Measurements from ENCODE around the gene TFCP2L1.
A peak's percentile ranks its signal among the peaks of the same experiment; 100 is the strongest.

The TFCP2L1 gene

GRCh38 chr2:121219866-121220265 lies 65.1 kb downstream of the TFCP2L1 start:
- TF ChIP-seq GATA1 (IDR thresholded peaks at IDR 0.05; ENCODE audit: low read depth, low read length) (no peak), POLR2A (IDR thresholded peaks at IDR 0.05; ENCODE audit: low read length) (no peak)
- no peak for DNase-seq

GRCh38 chr2:121218386-121218938 lies 66.5 kb downstream of the TFCP2L1 start:
- TF ChIP-seq GATA1 (IDR thresholded peaks at IDR 0.05; ENCODE audit: low read depth, low read length) (no peak), POLR2A (IDR thresholded peaks at IDR 0.05; ENCODE audit: low read length) (no peak)
- no peak for DNase-seq

DNA sequence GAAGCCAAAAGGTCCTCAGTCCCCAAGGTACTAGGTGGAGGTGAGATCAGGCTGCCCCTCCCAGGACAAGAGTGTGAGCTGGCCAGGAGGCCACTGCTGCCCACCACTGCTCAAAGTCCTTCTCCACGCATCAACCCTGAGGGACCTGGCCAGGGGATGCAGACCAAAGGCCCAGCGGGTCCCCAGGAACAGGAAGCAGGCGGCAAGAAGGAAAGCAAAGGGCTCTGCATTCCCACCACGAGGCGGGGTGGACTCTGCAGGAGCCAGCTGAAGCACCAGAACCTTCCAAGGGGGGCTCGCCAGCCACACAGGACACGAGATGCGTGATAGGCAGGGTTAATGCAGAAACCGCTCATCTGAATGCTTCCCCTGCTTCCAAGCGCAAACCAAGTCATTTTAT lies 67.4 kb downstream of the TFCP2L1 start:
- no peak for TF ChIP-seq GATA1 (IDR thresholded peaks at IDR 0.05; ENCODE audit: low read depth, low read length)
- TF ChIP-seq POLR2A (IDR thresholded peaks at IDR 0.05; ENCODE audit: low read length): no peak
- DNase-seq: no peak

- DNase-seq: no peak
- TF ChIP-seq GATA1 (IDR thresholded peaks at IDR 0.05; ENCODE audit: low read depth, low read length) (no peak), POLR2A (IDR thresholded peaks at IDR 0.05; ENCODE audit: low read length) (no peak)
Measured at GRCh38 chr2:121214296-121214695, 70.7 kb downstream of the TFCP2L1 start.

- TF ChIP-seq POLR2A (IDR thresholded peaks at IDR 0.05; ENCODE audit: low read length): no peak
- TF ChIP-seq GATA1 (IDR thresholded peaks at IDR 0.05; ENCODE audit: low read depth, low read length): no peak
- no peak for DNase-seq
Measured at GRCh38 chr2:121213386-121213785, 71.6 kb downstream of the TFCP2L1 start.

GRCh38 chr2:121212661-121213325 lies 72.2 kb downstream of the TFCP2L1 start:
- TF ChIP-seq GATA1 (IDR thresholded peaks at IDR 0.05; ENCODE audit: low read depth, low read length) (no peak), POLR2A (IDR thresholded peaks at IDR 0.05; ENCODE audit: low read length) (no peak)

DNA sequence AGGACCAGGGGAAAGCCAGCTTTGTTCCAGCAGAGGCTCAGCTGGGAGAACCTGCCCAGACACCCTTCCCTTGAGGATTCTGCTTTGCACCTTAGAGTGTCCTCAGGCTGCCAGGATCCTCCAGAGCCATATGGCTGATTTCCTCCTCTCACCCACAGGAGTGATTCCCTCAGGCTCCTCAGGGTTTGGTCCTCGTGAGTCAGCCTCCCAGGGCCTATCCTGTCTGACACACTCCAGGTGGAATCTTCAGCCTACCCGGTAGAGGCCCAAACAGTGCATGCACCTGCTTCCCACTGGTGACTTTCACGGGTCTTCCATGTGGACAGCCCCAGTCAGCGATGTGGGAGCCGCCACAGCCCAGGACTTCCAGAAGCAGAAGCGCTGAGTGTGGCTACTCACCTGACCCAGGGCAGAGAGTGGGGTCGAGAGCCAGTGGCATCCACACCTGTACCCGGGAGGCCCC lies 73.3 kb downstream of the TFCP2L1 start:
- TF ChIP-seq GATA1 (IDR thresholded peaks at IDR 0.05; ENCODE audit: low read depth, low read length): no peak
- no peak for TF ChIP-seq POLR2A (IDR thresholded peaks at IDR 0.05; ENCODE audit: low read length)
- no peak for DNase-seq

More at GRCh38 chr2:121212661-121213325, 72.2 kb downstream of the TFCP2L1 start:
- DNase-seq: no peak

GRCh38 chr2:121211251-121211650 lies 73.8 kb downstream of the TFCP2L1 start:
- no peak for TF ChIP-seq GATA1 (IDR thresholded peaks at IDR 0.05; ENCODE audit: low read depth, low read length)
- peak; percentile 6 to 60 for DNase-seq

DNA sequence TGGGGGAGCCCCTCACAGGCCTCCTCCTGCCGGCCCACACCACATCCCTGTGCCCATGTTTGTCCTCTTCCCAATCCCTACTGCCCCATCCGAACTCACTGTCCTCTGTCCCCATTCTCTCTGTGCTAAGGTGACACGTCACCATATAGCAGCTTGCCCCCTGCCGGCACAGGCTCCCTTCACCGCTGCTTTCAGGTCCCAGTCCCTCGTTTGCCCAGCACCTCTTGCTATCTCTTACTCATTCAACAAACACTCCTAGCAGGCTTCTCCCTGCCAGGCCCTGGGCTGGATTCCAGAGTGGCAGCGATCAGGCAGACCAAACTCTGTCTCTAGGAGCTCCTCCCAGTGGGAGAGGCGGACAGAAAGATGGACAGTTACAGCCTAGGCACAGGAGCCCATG lies 74.3 kb downstream of the TFCP2L1 start:
- TF ChIP-seq GATA1 (IDR thresholded peaks at IDR 0.05; ENCODE audit: low read depth, low read length): no peak
- TF ChIP-seq POLR2A (IDR thresholded peaks at IDR 0.05; ENCODE audit: low read length): no peak
- DNase-seq: no peak

DNA sequence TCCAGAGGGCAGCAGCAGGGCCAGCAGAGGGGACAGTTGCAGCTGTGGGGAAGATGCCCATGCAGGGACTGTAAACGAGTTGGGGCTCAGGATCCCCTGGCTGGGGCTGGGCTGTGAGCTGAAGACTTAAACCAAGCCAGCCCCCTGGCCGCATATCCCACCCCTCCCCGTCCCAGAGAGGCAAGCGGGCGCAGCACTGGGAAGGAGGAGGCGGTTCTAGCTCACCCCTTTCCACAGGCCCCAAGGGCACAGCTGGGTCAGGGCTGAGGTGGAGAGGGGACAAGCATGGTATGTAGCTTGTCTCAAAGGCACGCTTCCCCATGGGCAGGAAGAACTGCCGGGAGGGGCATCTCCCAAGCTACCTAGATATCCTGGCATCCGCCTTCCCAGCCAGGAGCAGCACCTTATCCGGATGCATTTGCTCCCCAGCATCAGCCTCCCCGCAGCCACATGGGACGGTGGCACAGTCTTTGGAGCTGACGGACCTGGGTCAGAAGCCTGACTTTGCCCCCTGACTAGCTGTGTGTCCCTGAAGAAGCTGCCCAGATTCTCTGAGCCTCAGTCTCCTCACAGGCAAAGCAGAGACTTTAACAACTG lies 75.9 kb downstream of the TFCP2L1 start:
- DNase-seq: no peak
- no peak for TF ChIP-seq GATA1 (IDR thresholded peaks at IDR 0.05; ENCODE audit: low read depth, low read length)
- no peak for TF ChIP-seq POLR2A (IDR thresholded peaks at IDR 0.05; ENCODE audit: low read length)

- DNase-seq: no peak
- TF ChIP-seq GATA1 (IDR thresholded peaks at IDR 0.05; ENCODE audit: low read depth, low read length) (no peak), POLR2A (IDR thresholded peaks at IDR 0.05; ENCODE audit: low read length) (no peak)
Measured at GRCh38 chr2:121207494-121207893, 77.5 kb downstream of the TFCP2L1 start.

GRCh38 chr2:121205321-121205942 lies 79.6 kb downstream of the TFCP2L1 start:
- TF ChIP-seq GATA1 (IDR thresholded peaks at IDR 0.05; ENCODE audit: low read depth, low read length): no peak
- no peak for TF ChIP-seq POLR2A (IDR thresholded peaks at IDR 0.05; ENCODE audit: low read length)
- DNase-seq: no peak

GRCh38 chr2:121203591-121204249 lies 81.3 kb downstream of the TFCP2L1 start:
- TF ChIP-seq GATA1 (IDR thresholded peaks at IDR 0.05; ENCODE audit: low read depth, low read length) (no peak), POLR2A (IDR thresholded peaks at IDR 0.05; ENCODE audit: low read length) (no peak)
- DNase-seq: no peak
